ENCODE measurements around the gene PCYT1A. TPM values are rescaled to one million over a fixed set of nuclear protein-coding genes. Genes with fewer than 3 reads are reported as not detected.

Gene PCYT1A
- total and polyA plus RNA-seq, 12 donors: 20.8 to 111 (median 73.9) TPM

GRCh38 chr3:196241704-196242103 is 45.8 kb downstream of the PCYT1A start:
- peaks cover 0 to 74% of the 10 kb centered on the region in 2 donors for H3K36me3 ChIP-seq (replicated peaks in 1 of 2)
- intact Hi-C loops (cut with DNase I): no loop called here

GRCh38 chr3:196240424-196240823 is 47.1 kb downstream of the PCYT1A start:
- H3K4me3 ChIP-seq: no peak overlapping the region
- WGBS, 4 donors: 65 to 86% (median 79%) methylated on average over 4 of the region's 4 CpGs
- intact Hi-C loops (cut with DNase I): no loop called here
- H3K9me3 ChIP-seq (replicated peaks in 1 of 3): no peaks in the 10 kb centered on the region
- TF ChIP-seq, protein P1, sequence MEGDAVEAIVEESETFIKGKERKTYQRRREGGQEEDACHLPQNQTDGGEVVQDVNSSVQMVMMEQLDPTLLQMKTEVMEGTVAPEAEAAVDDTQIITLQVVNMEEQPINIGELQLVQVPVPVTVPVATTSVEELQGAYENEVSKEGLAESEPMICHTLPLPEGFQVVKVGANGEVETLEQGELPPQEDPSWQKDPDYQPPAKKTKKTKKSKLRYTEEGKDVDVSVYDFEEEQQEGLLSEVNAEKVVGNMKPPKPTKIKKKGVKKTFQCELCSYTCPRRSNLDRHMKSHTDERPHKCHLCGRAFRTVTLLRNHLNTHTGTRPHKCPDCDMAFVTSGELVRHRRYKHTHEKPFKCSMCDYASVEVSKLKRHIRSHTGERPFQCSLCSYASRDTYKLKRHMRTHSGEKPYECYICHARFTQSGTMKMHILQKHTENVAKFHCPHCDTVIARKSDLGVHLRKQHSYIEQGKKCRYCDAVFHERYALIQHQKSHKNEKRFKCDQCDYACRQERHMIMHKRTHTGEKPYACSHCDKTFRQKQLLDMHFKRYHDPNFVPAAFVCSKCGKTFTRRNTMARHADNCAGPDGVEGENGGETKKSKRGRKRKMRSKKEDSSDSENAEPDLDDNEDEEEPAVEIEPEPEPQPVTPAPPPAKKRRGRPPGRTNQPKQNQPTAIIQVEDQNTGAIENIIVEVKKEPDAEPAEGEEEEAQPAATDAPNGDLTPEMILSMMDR (IDR thresholded peaks at IDR 0.05): no peak
- TF ChIP-seq POLR2A (IDR thresholded peaks at IDR 0.05): no peak
- no peaks in the 10 kb centered on the region for H3K27me3 ChIP-seq
- H3K27ac ChIP-seq: peak overlapping the region in 2 of 5 donors; percentile 39 to 48
- DNase-seq: peak in 4 of 7 donors; percentile 54 to 66 (median 58)
- H3K36me3 ChIP-seq (replicated peaks in 1 of 2): peaks cover 0 to 61% of the 10 kb centered on the region in 2 donors
- peaks cover 7 to 23% of the 10 kb centered on the region in 2 donors for H3K4me1 ChIP-seq (replicated peaks in 1 of 2)

More at GRCh38 chr3:196241704-196242103, 45.8 kb downstream of the PCYT1A start:
- 87 to 90% (median 89%) methylated on average over 8 of the region's 8 CpGs for WGBS, 4 donors
- Histone ChIP-seq H3K27ac (no peak overlapping the region), H3K4me1 (replicated peaks in 1 of 2) (peaks cover 7 to 23% of the 10 kb centered on the region in 2 donors), H3K27me3 (no peaks in the 10 kb centered on the region), H3K9me3 (replicated peaks in 1 of 3) (no peaks in the 10 kb centered on the region), H3K4me3 (no peak overlapping the region)
- no peak for DNase-seq
- TF ChIP-seq, protein P1 (IDR thresholded peaks at IDR 0.05): no peak
- TF ChIP-seq POLR2A (IDR thresholded peaks at IDR 0.05): no peak

- TF ChIP-seq, protein P1 (IDR thresholded peaks at IDR 0.05): no peak
- TF ChIP-seq POLR2A (IDR thresholded peaks at IDR 0.05): no peak
- H3K36me3 ChIP-seq (replicated peaks in 1 of 2): peaks cover 0 to 59% of the 10 kb centered on the region in 2 donors
- DNase-seq: peak in 1 of 7 donors; percentile 16
- H3K27me3 ChIP-seq: no peaks in the 10 kb centered on the region
- H3K4me1 ChIP-seq (replicated peaks in 1 of 2): peaks cover 7 to 23% of the 10 kb centered on the region in 2 donors
- intact Hi-C loops (cut with DNase I): no loop called here
- H3K27ac ChIP-seq: peak overlapping the region in 3 of 5 donors; percentile 39 to 48 (median 42)
- no peaks in the 10 kb centered on the region for H3K9me3 ChIP-seq (replicated peaks in 1 of 3)
- WGBS, 4 donors: 66 to 77% (median 72%) methylated on average over 14 of the region's 14 CpGs
- H3K4me3 ChIP-seq: no peak overlapping the region
Observed at GRCh38 chr3:196238612-196239560, 48.6 kb downstream of the PCYT1A start.

DNA sequence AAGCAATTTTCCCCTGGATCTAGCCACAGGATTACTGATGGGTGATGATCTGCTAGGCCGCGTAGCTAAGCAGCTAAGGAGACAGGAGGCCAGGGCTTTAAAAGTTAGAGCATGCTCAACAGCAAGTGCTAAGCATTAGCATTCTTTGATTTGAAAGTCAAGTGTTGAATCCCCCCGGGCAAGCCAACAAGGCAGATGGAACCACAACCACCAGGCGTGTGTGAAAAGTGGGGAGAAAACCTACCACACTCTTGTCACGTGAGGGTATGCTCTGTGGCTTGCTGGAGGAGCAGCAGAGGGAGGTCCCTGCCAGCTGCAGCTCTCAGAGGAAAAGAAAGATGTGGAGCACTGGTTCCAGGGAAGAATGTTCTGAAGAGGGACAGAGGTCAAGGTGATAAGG is 50.3 kb downstream of the PCYT1A start:
- intact Hi-C loops (cut with DNase I): no loop called here
- Histone ChIP-seq H3K36me3 (replicated peaks in 1 of 2) (peaks cover 0 to 51% of the 10 kb centered on the region in 2 donors), H3K4me3 (no peak overlapping the region), H3K27me3 (no peaks in the 10 kb centered on the region), H3K4me1 (replicated peaks in 1 of 2) (peaks cover 7 to 23% of the 10 kb centered on the region in 2 donors), H3K9me3 (replicated peaks in 1 of 3) (no peaks in the 10 kb centered on the region), H3K27ac (no peak overlapping the region)
- TF ChIP-seq, protein P1 (IDR thresholded peaks at IDR 0.05): no peak
- TF ChIP-seq POLR2A (IDR thresholded peaks at IDR 0.05): no peak
- WGBS, 4 donors: 89 to 93% (median 92%) methylated on average over 5 of the region's 5 CpGs
- no peak for DNase-seq
